Smooth muscle cell (in vitro differentiated cells): ENCODE results near the gene SP5. TPM values are rescaled to one million over a fixed set of nuclear protein-coding genes. Genes with fewer than 3 reads are reported as not detected.

Source experiments
- DNase-seq: peaks from one replicate; lab custom pipeline; 2025; ENCODE audit not compliant: unreplicated experiment; lab: John Stamatoyannopoulos, UW
- H2AFZ ChIP-seq: fragments of 200-600 bp; sonication (generic); 2 replicates; pipeline ENCODE4 v1.6.0; 2016; ENCODE audit warnings: antibody characterized with exemption, low read depth, mild to moderate bottlenecking
- H3F3A ChIP-seq: fragments of 200-600 bp; sonication (generic); 2 replicates; pipeline ENCODE4 v1.6.0; 2017; ENCODE audit warnings: antibody characterized with exemption, low read depth
- H3K27ac ChIP-seq: fragments of 200-600 bp; sonication (generic); 2 replicates; pipeline ENCODE4 v1.5.1; 2016; ENCODE audit warnings: low read depth, mild to moderate bottlenecking
- H3K27me3 ChIP-seq: fragments of 200-600 bp; sonication (generic); 2 replicates; pipeline ENCODE4 v1.6.1; 2016; ENCODE audit warnings: low read depth, mild to moderate bottlenecking
- H3K36me3 ChIP-seq: fragments of 200-600 bp; sonication (generic); 2 replicates; pipeline ENCODE4 v1.5.1; 2016; ENCODE audit warnings: low read depth
- H3K4me1 ChIP-seq: fragments of 200-600 bp; sonication (generic); 2 replicates; pipeline ENCODE4 v1.5.1; 2016; ENCODE audit warnings: low read depth
- H3K4me2 ChIP-seq: fragments of 200-600 bp; sonication (generic); 2 replicates; pipeline ENCODE4 v1.6.0; 2016; ENCODE audit warnings: mild to moderate bottlenecking
- H3K4me3 ChIP-seq: fragments of 200-600 bp; sonication (generic); 2 replicates; pipeline ENCODE4 v1.5.1; 2016; ENCODE audit warnings: mild to moderate bottlenecking
- H3K79me2 ChIP-seq: fragments of 200-600 bp; sonication (generic); 2 replicates; pipeline ENCODE4 v1.6.0; 2016; ENCODE audit warnings: low read depth, mild to moderate bottlenecking
- H3K9ac ChIP-seq: fragments of 200-600 bp; sonication (generic); 2 replicates; pipeline ENCODE4 v1.6.0; 2016; ENCODE audit warnings: low read depth
- H3K9me3 ChIP-seq: fragments of 200-600 bp; sonication (generic); replicated peaks from 2 replicates; pipeline ENCODE4 v1.5.1; 2016; ENCODE audit warnings: low read depth
- H4K20me1 ChIP-seq: fragments of 200-600 bp; sonication (generic); 2 replicates; pipeline ENCODE4 v1.6.0; 2016; ENCODE audit warnings: low read depth
- CTCF ChIP-seq: fragments of 200-600 bp; sonication (generic); IDR thresholded peaks from 2 replicates; pipeline ENCODE4 v1.5.1; 2017; ENCODE audit warnings: borderline replicate concordance, mild to moderate bottlenecking, antibody characterized with exemption; ENCODE audit not compliant: insufficient read depth, poor library complexity, severe bottlenecking
- WGBS: methylation state at CpG from one replicate; pipeline ENCODE4 v1.1.7; 2016; ENCODE audit warnings: low lambda C conversion rate; 5-methylcytosine and 5-hydroxymethylcytosine counted together
- polyA plus RNA-seq: library from polyadenylated mRNA; unstranded; fragments of >200 nt; fragmentation: Nextera tagmentation; extraction: Ambion mirVana; gene quantifications from 2 replicates; pipeline ENCODE4 v1.2.1, GENCODE V29; 2016
- total RNA-seq: library from RNA; depleted of rRNA; stranded (reverse); fragments of >200 nt; gene quantifications from 2 replicates; pipeline ENCODE4 v1.2.3, GENCODE V29; 2014

SP5 gene
- total and polyA plus RNA-seq, 2 experiments from 2014 or later: not detected

DNA sequence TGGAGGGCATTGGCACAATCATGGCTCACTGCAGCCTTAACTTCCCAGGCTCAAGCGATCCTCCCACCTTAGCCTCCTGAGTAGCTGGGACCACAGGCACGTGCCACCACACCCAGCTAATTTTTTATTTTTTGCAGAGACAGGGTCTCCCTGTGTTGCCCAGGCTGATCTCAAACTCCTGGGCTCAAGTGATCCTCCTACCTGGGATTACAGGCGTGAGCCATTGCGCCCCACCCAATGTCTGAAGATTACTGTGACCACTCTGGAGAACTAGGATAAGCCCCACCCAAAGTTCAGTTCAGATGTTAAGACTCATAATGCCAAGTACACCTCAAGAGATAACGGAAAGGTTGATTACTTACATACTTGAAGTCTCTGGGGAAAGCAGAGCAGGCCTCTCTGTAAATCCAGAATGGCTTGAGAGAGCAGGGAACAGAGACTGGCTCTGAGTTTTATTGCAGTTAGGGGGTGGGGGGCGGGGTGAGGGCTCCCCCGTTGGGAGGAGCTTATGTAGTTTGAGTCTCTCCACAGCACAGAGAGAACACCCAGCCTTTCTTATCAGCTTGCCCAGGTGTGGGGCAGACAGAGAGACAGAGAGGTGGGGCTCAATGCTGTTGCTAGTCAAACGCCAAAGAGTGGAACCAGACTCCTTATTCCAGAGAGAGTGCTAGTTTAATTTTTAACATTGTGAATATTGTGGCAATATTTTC is 28.5 kb downstream of the SP5 start:
- Histone ChIP-seq H3K9ac (no peak overlapping the region), H3K9me3 (no peaks in the 10 kb centered on the region), H3K27me3 (no peaks in the 10 kb centered on the region), H3K79me2 (no peaks in the 10 kb centered on the region), H3K4me2 (no peak overlapping the region), H3K4me3 (no peak overlapping the region), H4K20me1 (no peaks in the 10 kb centered on the region), H2AFZ (no peak overlapping the region), H3K27ac (no peak overlapping the region), H3F3A (no peaks in the 10 kb centered on the region), H3K4me1 (no peaks in the 10 kb centered on the region), H3K36me3 (no peaks in the 10 kb centered on the region)
- no peak for TF ChIP-seq CTCF
- DNase-seq: no peak
- WGBS: 78% methylated on average over 8 of the region's 8 CpGs

GRCh38 chr2:170744248-170745002 is 29.3 kb downstream of the SP5 start:
- H3K4me3 ChIP-seq: no peak overlapping the region
- WGBS: 93% methylated on average over 14 of the region's 14 CpGs
- no peak overlapping the region for H3K4me2 ChIP-seq
- no peak for DNase-seq
- H3K4me1 ChIP-seq: no peaks in the 10 kb centered on the region
- no peaks in the 10 kb centered on the region for H3F3A ChIP-seq
- H3K27ac ChIP-seq: no peak overlapping the region
- no peaks in the 10 kb centered on the region for H3K9me3 ChIP-seq
- TF ChIP-seq CTCF: no peak
- no peaks in the 10 kb centered on the region for H3K36me3 ChIP-seq
- H4K20me1 ChIP-seq: no peaks in the 10 kb centered on the region
- H3K79me2 ChIP-seq: no peaks in the 10 kb centered on the region
- H3K27me3 ChIP-seq: no peaks in the 10 kb centered on the region
- H2AFZ ChIP-seq: no peak overlapping the region
- H3K9ac ChIP-seq: no peak overlapping the region

- no peaks in the 10 kb centered on the region for H4K20me1 ChIP-seq
- no peaks in the 10 kb centered on the region for H3K79me2 ChIP-seq
- no peak for DNase-seq
- no peak for TF ChIP-seq CTCF
- H3K9ac ChIP-seq: no peak overlapping the region
- no peaks in the 10 kb centered on the region for H3K36me3 ChIP-seq
- H3K4me3 ChIP-seq: no peak overlapping the region
- H3K4me1 ChIP-seq: no peaks in the 10 kb centered on the region
- no peaks in the 10 kb centered on the region for H3K27me3 ChIP-seq
- no peak overlapping the region for H2AFZ ChIP-seq
- no peaks in the 10 kb centered on the region for H3F3A ChIP-seq
- no peak overlapping the region for H3K27ac ChIP-seq
- no peak overlapping the region for H3K4me2 ChIP-seq
- no peaks in the 10 kb centered on the region for H3K9me3 ChIP-seq
- WGBS: 82% methylated on average over 6 of the region's 6 CpGs
These were observed 30.2 kb downstream of the SP5 start for GRCh38 chr2:170745305-170745704.
